ENCODE measurements around the gene ATF4.

The ATF4 gene

DNA sequence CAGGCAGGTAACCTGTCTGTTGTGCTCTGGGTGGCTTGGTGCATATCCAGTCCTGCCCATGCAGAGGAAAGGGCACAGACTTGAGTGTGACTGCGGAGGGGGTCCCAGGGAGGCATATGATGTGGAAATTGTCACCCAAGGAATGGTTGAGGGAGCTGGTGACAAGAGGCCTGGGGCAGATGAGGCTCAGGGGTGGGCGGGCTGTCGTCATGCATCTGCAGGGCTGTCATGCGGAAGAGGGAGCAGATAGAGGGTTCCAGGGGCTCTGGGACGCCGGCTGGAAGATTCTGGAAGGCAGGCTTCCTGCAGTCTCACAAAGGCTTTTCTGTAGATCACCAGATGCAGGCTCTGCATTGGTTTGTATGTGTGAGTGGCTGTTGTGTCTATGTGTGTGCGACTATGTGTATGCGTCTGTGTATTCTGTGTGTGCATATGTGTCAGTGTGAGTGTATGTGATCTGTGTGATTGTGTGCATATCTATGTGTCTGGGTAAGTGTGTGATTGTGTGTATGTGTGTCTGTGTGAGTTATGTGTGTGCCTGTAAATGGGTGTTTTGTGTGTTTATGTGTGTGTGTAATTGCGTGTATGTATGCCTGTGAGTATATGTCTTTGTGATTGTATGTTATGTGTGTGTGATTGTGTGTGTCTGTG is 42.6 kb downstream of the ATF4 start:
- no peak for DNase-seq

DNA sequence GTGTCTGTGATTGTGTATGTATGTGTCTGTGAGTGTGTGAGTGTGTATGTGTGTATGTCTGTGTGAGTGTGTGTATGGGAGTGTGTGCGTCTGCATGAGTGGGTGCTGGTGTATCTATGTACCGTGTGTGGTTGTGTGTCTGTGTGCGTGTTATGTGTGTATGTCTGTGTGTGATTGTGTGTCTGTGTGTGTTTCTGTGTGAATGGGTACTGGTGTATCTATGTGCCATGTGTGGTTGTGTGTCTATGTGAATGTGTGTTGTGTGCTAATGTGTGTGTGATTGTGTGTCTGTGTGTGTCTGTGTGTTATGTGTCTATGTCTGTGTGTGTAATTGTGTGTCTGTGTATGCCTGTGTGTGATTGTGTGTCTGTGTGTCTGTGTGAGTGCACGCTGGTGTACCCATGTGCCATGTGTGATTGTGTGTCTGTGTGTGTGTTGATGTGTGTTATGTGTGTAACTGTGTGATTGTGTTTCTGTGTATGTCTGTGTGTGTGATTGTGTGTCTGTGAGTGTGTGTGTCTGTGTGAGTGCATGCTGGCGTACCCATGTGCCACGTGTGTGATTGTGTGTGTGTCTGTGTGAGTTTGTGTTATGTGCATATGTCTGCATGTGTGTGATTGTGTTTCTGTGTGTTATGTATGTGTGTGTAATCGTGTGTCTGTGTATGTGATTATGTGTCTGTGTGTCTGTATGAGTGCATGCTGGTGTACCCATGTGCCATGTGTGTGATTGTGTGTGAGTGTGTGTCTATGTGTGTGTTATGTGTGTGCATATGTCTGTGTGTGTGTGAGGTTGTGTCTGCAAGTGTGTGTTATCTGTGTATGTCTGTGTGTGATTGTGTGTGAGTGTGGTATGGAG is 43.4 kb downstream of the ATF4 start:
- DNase-seq: no peak

- DNase-seq: no peak
Observed at GRCh38 chr22:39565414-39565944, 45.1 kb downstream of the ATF4 start.

DNA sequence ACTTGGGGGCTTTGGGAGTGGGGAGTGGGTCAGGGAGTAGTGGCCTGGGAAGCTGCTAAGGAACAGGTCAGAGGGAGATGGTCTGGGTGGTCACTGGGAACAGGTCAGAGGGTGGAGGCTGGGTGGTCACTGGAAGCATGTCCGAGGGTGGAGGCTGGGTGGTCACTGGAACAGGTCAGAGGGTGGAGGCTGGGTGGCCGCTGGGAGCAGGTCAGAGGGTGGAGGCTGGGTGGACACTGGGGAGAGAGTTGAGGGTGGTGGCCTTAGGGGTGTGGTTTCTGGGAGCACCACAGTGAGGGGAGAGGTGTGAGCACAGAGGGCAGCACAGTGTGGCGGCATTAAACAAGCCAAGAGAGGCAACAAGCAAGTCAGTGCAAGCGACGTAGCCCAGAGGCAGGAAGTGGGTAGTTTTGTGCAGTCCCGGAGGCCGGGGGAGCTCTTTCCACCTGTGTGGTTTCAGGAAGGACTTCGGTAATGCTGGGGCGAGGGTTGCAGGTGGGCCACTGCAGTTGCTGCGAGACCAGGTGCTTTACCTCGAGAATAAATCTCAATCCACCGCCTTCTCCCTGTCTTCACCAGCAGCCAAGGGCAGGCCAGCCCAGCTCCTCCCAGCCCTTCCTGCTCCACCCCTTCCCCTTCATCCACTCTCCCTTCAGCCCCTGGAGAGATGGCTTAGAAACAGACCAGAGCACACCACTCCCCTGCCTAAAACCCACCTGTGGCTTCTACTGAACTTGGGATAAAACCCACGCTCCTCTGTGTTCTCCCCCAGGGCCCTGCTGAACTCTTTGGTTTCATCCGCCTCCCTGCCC is 47.0 kb downstream of the ATF4 start:
- DNase-seq: no peak

DNA sequence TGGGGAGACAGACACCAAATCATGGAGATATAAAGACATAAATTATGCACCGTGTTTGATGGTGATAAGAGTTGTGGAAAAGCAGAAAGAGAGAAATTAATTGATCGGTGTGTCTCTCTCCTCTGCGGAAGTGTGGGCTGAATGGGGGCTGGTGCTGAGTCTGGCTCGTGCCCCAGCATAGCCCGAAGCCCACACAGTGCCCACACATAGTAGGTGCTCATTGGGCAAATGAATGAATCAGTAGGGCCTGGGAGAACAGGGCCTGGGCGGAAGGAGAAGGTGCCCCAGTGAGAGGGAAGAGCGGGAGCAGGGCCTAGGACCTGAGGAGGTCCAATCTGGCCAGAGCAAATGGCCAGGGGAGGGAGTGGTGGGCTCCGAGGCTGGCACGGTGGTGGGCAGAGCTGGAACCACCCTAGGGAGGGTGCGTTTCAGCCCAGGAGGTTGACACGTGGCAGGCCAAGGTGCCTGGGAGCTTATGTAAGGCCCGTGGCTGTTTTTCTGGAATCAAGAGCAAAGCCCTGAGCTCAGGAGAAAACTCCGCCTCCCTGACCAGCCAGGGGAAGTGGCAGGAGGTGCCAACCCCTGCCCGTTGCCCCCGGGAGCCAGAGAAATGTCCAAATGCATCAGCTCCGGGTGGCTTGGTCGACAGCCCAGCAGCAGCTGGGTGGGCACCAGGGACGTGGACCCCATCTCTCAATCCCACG is 48.1 kb downstream of the ATF4 start:
- DNase-seq: no peak

- DNase-seq: no peak
Observed at GRCh38 chr22:39569066-39569465, 48.7 kb downstream of the ATF4 start.

DNA sequence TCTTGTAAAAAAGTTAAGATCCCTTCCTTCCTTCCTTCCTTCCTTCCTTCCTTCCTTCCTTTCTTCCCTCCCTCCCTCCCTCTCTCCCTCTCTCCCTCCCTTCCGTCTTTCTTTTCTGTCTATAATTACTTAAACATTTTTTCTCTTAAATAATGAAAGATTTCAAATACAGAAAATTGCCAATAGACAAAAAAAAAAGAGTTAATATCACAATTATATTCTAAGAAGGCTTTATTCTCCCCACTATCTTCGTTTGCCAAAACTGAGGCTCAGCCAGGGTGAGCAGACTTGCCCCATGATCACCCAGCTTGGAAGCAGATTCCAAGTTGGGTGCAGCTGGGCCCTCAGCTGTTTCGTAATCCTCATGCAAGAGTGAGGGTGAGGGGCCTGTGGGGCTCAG is 49.9 kb downstream of the ATF4 start:
- no peak for DNase-seq

DNA sequence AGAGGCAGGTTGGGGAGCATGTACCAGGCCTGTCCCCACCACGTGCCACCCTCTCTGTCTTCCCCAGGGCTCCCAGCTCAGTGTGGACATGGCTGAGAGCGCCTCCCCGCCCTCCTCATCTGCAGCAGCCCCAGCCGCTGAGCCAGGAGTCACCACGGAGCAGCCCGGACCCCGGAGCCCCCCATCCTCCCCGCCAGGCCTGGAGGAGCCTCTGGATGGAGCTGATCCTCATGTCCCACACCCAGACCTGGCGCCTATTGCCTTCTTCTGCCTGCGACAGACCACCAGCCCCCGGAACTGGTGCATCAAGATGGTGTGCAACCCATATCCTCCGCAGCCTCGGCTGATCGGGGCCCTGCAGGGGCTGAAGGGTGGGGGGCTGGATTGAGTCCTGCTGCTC is 50.3 kb downstream of the ATF4 start, which contains the start of gene CACNA1I:
Gene CACNA1I (plus strand): TSS at position 89 of the 400 bp plus-strand sequence. CDS start 0 bp downstream, at position 89.
- no peak for DNase-seq

DNA sequence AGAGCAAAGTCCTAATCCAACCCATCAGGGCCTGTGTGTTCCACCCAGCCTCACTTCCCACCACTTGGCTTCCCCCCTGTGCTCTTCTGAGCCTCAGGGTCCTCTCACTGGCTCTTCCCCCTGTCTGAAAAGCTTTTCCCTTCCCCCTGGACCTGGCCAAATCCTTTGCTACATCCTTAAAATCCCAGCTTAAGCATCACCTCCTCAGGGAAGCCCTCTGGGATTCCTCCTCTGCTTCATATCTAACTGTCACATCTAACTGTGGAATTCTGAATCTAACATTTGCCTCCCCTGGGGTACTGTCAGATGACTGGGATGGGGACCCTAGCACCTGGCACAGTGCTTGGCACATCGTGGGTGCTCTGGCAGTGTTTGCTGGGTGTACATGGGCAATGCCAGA is 51.2 kb downstream of the ATF4 start:
- no peak for DNase-seq

Data from KG1 (cell line).